NCI-H1694 treated with DMSO at 0.1 percent for 48 hours (cell line): ENCODE data around the gene SSH2.

Experiments used
- DNase-seq: peaks from one replicate; lab custom pipeline; 2025; lab: John Stamatoyannopoulos, UW

Gene SSH2

GRCh38 chr17:29778956-29779811, 150.8 kb downstream of the SSH2 start:
- peak; percentile 41 for DNase-seq

- no peak for DNase-seq
Measured at GRCh38 chr17:29777663-29778062, 152.4 kb downstream of the SSH2 start.

GRCh38 chr17:29776026-29776425, 154.0 kb downstream of the SSH2 start:
- no peak for DNase-seq

GRCh38 chr17:29772981-29773380, 157.0 kb downstream of the SSH2 start:
- DNase-seq = no peak

- DNase-seq = no peak
Measured at GRCh38 chr17:29771546-29771945, 158.5 kb downstream of the SSH2 start.

- no peak for DNase-seq
Measured at GRCh38 chr17:29769225-29769624, 160.8 kb downstream of the SSH2 start.

GRCh38 chr17:29766796-29767327, 163.2 kb downstream of the SSH2 start:
- DNase-seq = no peak

- DNase-seq = no peak
Measured at GRCh38 chr17:29764748-29765147, 165.3 kb downstream of the SSH2 start.

- no peak for DNase-seq
Measured at GRCh38 chr17:29764217-29764616, 165.8 kb downstream of the SSH2 start.

- no peak for DNase-seq
Measured at GRCh38 chr17:29763273-29763672, 166.8 kb downstream of the SSH2 start.

- peak; percentile 35 for DNase-seq
Measured at GRCh38 chr17:29761040-29761761, 168.8 kb downstream of the SSH2 start.

- no peak for DNase-seq
Measured at GRCh38 chr17:29760279-29761039, 169.6 kb downstream of the SSH2 start.

GRCh38 chr17:29758255-29758654, 171.8 kb downstream of the SSH2 start:
- DNase-seq = no peak

- no peak for DNase-seq
Measured at GRCh38 chr17:29757788-29758187, 172.2 kb downstream of the SSH2 start.

GRCh38 chr17:29753845-29754439, 176.1 kb downstream of the SSH2 start:
- DNase-seq = no peak

- DNase-seq = no peak
Measured at GRCh38 chr17:29749045-29749825, 180.8 kb downstream of the SSH2 start.

GRCh38 chr17:29748400-29748799, 181.6 kb downstream of the SSH2 start:
- no peak for DNase-seq

GRCh38 chr17:29747660-29748059, 182.4 kb downstream of the SSH2 start:
- DNase-seq = peak; percentile 15

- no peak for DNase-seq
Measured at GRCh38 chr17:29746669-29747068, 183.4 kb downstream of the SSH2 start.

- no peak for DNase-seq
Measured at GRCh38 chr17:29744121-29744520, 185.9 kb downstream of the SSH2 start.

GRCh38 chr17:29742210-29742513, 187.9 kb downstream of the SSH2 start:
- DNase-seq = no peak
